Measurements from ENCODE around the gene PRDM15.

The PRDM15 gene

GRCh38 chr21:41873005-41873404, 6.1 kb downstream of the PRDM15 start:
- no peak for TF ChIP-seq Cebpa-rat (IDR thresholded peaks at IDR 0.05)
- Histone ChIP-seq H3K9ac (no peak overlapping the region), H3K27ac (no peak overlapping the region), H3K27me3 (no peaks in the 10 kb centered on the region), H3K4me1 (peaks cover 21 to 98% (median 84%) of the 10 kb centered on the region in 10 experiments), H3K4me2 (peak overlapping the region in 6 of 11 experiments; percentile 7 to 94 (median 35); a peak in 8 of 22 replicates), H3K36me3 (peaks cover 0 to 9% (median 0%) of the 10 kb centered on the region in 11 experiments; a peak in 3 of 22 replicates), H3K9me3 (replicated peaks in 1 of 11) (no peaks in the 10 kb centered on the region), H4K20me1 (peaks cover 0 to 69% (median 25%) of the 10 kb centered on the region in 11 experiments; a peak in 15 of 22 replicates), H3K4me3 (no peak overlapping the region)

GRCh38 chr21:41871293-41872030, 7.7 kb downstream of the PRDM15 start:
- TF ChIP-seq Cebpa-rat (IDR thresholded peaks at IDR 0.05) = no peak
- Histone ChIP-seq H3K9me3 (replicated peaks in 1 of 11) (no peaks in the 10 kb centered on the region), H4K20me1 (peaks cover 0 to 74% (median 34%) of the 10 kb centered on the region in 11 experiments; a peak in 16 of 22 replicates), H3K36me3 (peaks cover 0 to 9% (median 0%) of the 10 kb centered on the region in 11 experiments; a peak in 3 of 22 replicates), H3K27ac (no peak overlapping the region), H3K4me3 (no peak overlapping the region), H3K9ac (no peak overlapping the region), H3K4me2 (peak overlapping the region in 8 of 11 experiments; percentile 9 to 57 (median 36); a peak in 11 of 22 replicates), H3K27me3 (no peaks in the 10 kb centered on the region), H3K4me1 (peaks cover 14 to 98% (median 84%) of the 10 kb centered on the region in 10 experiments)

- Histone ChIP-seq H3K9me3 (replicated peaks in 1 of 11) (no peaks in the 10 kb centered on the region), H3K4me3 (no peak overlapping the region), H3K27me3 (no peaks in the 10 kb centered on the region), H3K9ac (no peak overlapping the region), H3K4me2 (peak overlapping the region in 10 of 11 experiments; percentile 43 to 88 (median 66); a peak in 19 of 22 replicates), H3K4me1 (peaks cover 22 to 98% (median 83%) of the 10 kb centered on the region in 10 experiments), H3K27ac (no peak overlapping the region), H4K20me1 (peaks cover 0 to 82% (median 33%) of the 10 kb centered on the region in 11 experiments; a peak in 16 of 22 replicates), H3K36me3 (peaks cover 0 to 8% (median 0%) of the 10 kb centered on the region in 11 experiments; a peak in 3 of 22 replicates)
- no peak for TF ChIP-seq Cebpa-rat (IDR thresholded peaks at IDR 0.05)
These were observed 9.4 kb downstream of the PRDM15 start for GRCh38 chr21:41869771-41870170.

GRCh38 chr21:41868062-41868710, 11.0 kb downstream of the PRDM15 start:
- Histone ChIP-seq H3K27me3 (no peaks in the 10 kb centered on the region), H3K36me3 (0 out of 22 replicates have a peak, but pooled peaks cover 0 to 7% (median 0%) of the 10 kb centered on the region in 11 experiments), H4K20me1 (peaks cover 0 to 73% (median 25%) of the 10 kb centered on the region in 11 experiments; a peak in 16 of 22 replicates), H3K9me3 (replicated peaks in 1 of 11) (no peaks in the 10 kb centered on the region), H3K4me1 (peaks cover 25 to 98% (median 90%) of the 10 kb centered on the region in 10 experiments), H3K9ac (peak overlapping the region in 3 of 11 experiments; percentile 22 to 32 (median 25); a peak in 2 of 22 replicates), H3K4me3 (peak overlapping the region in 1 of 10 experiments; percentile 39; a peak in 2 of 20 replicates), H3K27ac (peak overlapping the region in 3 of 11 experiments; percentile 6 to 25 (median 13); a peak in 3 of 22 replicates), H3K4me2 (peak overlapping the region; percentile 43 to 88 (median 68))
- no peak for TF ChIP-seq Cebpa-rat (IDR thresholded peaks at IDR 0.05)

- Histone ChIP-seq H3K9ac (0 out of 22 replicates have a peak overlapping the region, but pooled peaks of 1 of the 11 experiments have one; percentile 21), H4K20me1 (peaks cover 0 to 70% (median 26%) of the 10 kb centered on the region in 11 experiments; a peak in 17 of 22 replicates), H3K9me3 (replicated peaks in 1 of 11) (no peaks in the 10 kb centered on the region), H3K4me1 (peaks cover 33 to 99% (median 93%) of the 10 kb centered on the region in 10 experiments), H3K4me2 (peak overlapping the region in 8 of 11 experiments; percentile 27 to 88 (median 68); a peak in 15 of 22 replicates), H3K4me3 (no peak overlapping the region), H3K36me3 (no peaks in the 10 kb centered on the region), H3K27me3 (no peaks in the 10 kb centered on the region), H3K27ac (no peak overlapping the region)
- no peak for TF ChIP-seq Cebpa-rat (IDR thresholded peaks at IDR 0.05)
These were observed 11.8 kb downstream of the PRDM15 start for GRCh38 chr21:41867313-41867712.

- no peaks in the 10 kb centered on the region for H3K36me3 ChIP-seq
- H3K27me3 ChIP-seq = no peaks in the 10 kb centered on the region
- H3K9me3 ChIP-seq (replicated peaks in 1 of 11) = no peaks in the 10 kb centered on the region
- 0 out of 22 replicates have a peak overlapping the region, but pooled peaks of 1 of the 11 experiments have one; percentile 19 for H3K27ac ChIP-seq
- peaks cover 42 to 100% (median 96%) of the 10 kb centered on the region in 10 experiments for H3K4me1 ChIP-seq
- H3K4me2 ChIP-seq = peak overlapping the region in 8 of 11 experiments; percentile 27 to 88 (median 68); a peak in 16 of 22 replicates
- no peak overlapping the region for H3K4me3 ChIP-seq
- 0 out of 22 replicates have a peak overlapping the region, but pooled peaks of 1 of the 11 experiments have one; percentile 21 for H3K9ac ChIP-seq
- H4K20me1 ChIP-seq = peaks cover 0 to 79% (median 34%) of the 10 kb centered on the region in 11 experiments; a peak in 17 of 22 replicates
- TF ChIP-seq Cebpa-rat (IDR thresholded peaks at IDR 0.05) = no peak
These were observed 12.8 kb downstream of the PRDM15 start for GRCh38 chr21:41866274-41866809.

GRCh38 chr21:41865002-41865777, 14.0 kb downstream of the PRDM15 start:
- H3K4me2 ChIP-seq = peak overlapping the region in 10 of 11 experiments; percentile 19 to 88 (median 58); a peak in 17 of 22 replicates
- no peak for TF ChIP-seq Cebpa-rat (IDR thresholded peaks at IDR 0.05)
- peaks cover 0 to 75% (median 28%) of the 10 kb centered on the region in 11 experiments; a peak in 17 of 22 replicates for H4K20me1 ChIP-seq
- H3K27ac ChIP-seq = no peak overlapping the region; a peak in 1 of 22 replicates
- H3K4me1 ChIP-seq = peaks cover 42 to 92% (median 87%) of the 10 kb centered on the region in 10 experiments
- no peaks in the 10 kb centered on the region for H3K27me3 ChIP-seq
- H3K4me3 ChIP-seq = no peak overlapping the region
- H3K9ac ChIP-seq = 0 out of 22 replicates have a peak overlapping the region, but pooled peaks of 1 of the 11 experiments have one; percentile 18
- no peaks in the 10 kb centered on the region for H3K9me3 ChIP-seq (replicated peaks in 1 of 11)
- H3K36me3 ChIP-seq = 0 out of 22 replicates have a peak, but pooled peaks cover 0 to under 1% (median 0%) of the 10 kb centered on the region in 11 experiments

Data from BLaER1 treated with 17β-estradiol and CSF1 and Interleukin-3, amounts not matched to agents 10 nM and 100 nM (cell line).